Activated naive CD4-positive, alpha-beta T cell treated with anti-CD3 and anti-CD28 coated beads, Interleukin-2, amount 50 U/mL, for 72 hours (primary cell): Measurements from ENCODE around the gene C15orf40. TPM values are rescaled to one million over a fixed set of nuclear protein-coding genes. Genes with fewer than 3 reads are reported as not detected.
A peak's percentile ranks its signal among the peaks of the same experiment; 100 is the strongest.

Experiments used
- ATAC-seq, 2 donors: fragments of 150-1000 bp; cut with Tn5 transposase; 2 replicates each; pipeline ENCODE4 v1.10.0; 2021; ENCODE audit warnings: mild to moderate bottlenecking in 2 of 2, moderate library complexity in 2 of 2
- DNase-seq, 2 donors: peaks; one replicate each; pipeline ENCODE4 v3.0.0; 2021 to 2022; ENCODE audit warnings: low spot score in 2 of 2
- H3K27ac Mint-ChIP-seq, 2 donors: one replicate each; pipeline ENCODE4 v1.8.0; 2022; ENCODE audit warnings: mild to moderate bottlenecking in 2 of 2, mixed read lengths in 2 of 2
- H3K36me3 Mint-ChIP-seq, 2 donors: one replicate each; pipeline ENCODE4 v1.8.0; 2022; ENCODE audit warnings: mixed read lengths in 2 of 2
- H3K9me3 Mint-ChIP-seq, 2 donors: one replicate each; pipeline ENCODE4 v1.8.0; 2022; ENCODE audit warnings: mixed read lengths in 2 of 2
- total RNA-seq, 2 donors: library from RNA; stranded (reverse); gene quantifications; one replicate each; pipeline ENCODE4 v1.2.3, GENCODE V29; 2022

The C15orf40 gene
- total RNA-seq, 2 donors from 2014 or later: 18.1 to 26.3 TPM

- DNase-seq (no peak), ATAC-seq (no peak)
- Mint-ChIP-seq H3K9me3 (no peaks in the 10 kb centered on the region), H3K27ac (no peak overlapping the region), H3K36me3 (no peaks in the 10 kb centered on the region)
Observed at GRCh38 chr15:82970696-82971095, 40.7 kb downstream of the C15orf40 start.

- Mint-ChIP-seq H3K36me3 (no peaks in the 10 kb centered on the region), H3K27ac (no peak overlapping the region), H3K9me3 (no peaks in the 10 kb centered on the region)
- DNase-seq: no peak
- ATAC-seq: no peak
Observed at GRCh38 chr15:82970078-82970686, 41.3 kb downstream of the C15orf40 start.

GRCh38 chr15:82969353-82969752 is 42.1 kb downstream of the C15orf40 start:
- Mint-ChIP-seq H3K27ac (no peak overlapping the region), H3K9me3 (no peaks in the 10 kb centered on the region), H3K36me3 (no peaks in the 10 kb centered on the region)
- ATAC-seq (no peak), DNase-seq (no peak)

GRCh38 chr15:82968066-82968465 is 43.4 kb downstream of the C15orf40 start:
- no peak overlapping the region for H3K27ac Mint-ChIP-seq
- ATAC-seq (no peak), DNase-seq (no peak)

GRCh38 chr15:82966671-82967071 is 44.8 kb downstream of the C15orf40 start:
- Mint-ChIP-seq H3K27ac (no peak overlapping the region), H3K36me3 (no peaks in the 10 kb centered on the region), H3K9me3 (no peaks in the 10 kb centered on the region)
- ATAC-seq (peak; percentile 87 to 94), DNase-seq (no peak)

More at GRCh38 chr15:82968066-82968465, 43.4 kb downstream of the C15orf40 start:
- no peaks in the 10 kb centered on the region for H3K9me3 Mint-ChIP-seq
- H3K36me3 Mint-ChIP-seq: no peaks in the 10 kb centered on the region

GRCh38 chr15:82964890-82965289 is 46.5 kb downstream of the C15orf40 start:
- no peak for DNase-seq
- Mint-ChIP-seq H3K9me3 (no peaks in the 10 kb centered on the region), H3K36me3 (no peaks in the 10 kb centered on the region), H3K27ac (no peak overlapping the region)
- ATAC-seq: no peak

- ATAC-seq (no peak), DNase-seq (no peak)
Observed at GRCh38 chr15:82963471-82964341, 47.7 kb downstream of the C15orf40 start.

GRCh38 chr15:82960766-82961165 is 50.7 kb downstream of the C15orf40 start:
- H3K9me3 Mint-ChIP-seq: no peaks in the 10 kb centered on the region
- DNase-seq: no peak
- no peaks in the 10 kb centered on the region for H3K36me3 Mint-ChIP-seq
- ATAC-seq: no peak
- H3K27ac Mint-ChIP-seq: no peak overlapping the region

More at GRCh38 chr15:82963471-82964341, 47.7 kb downstream of the C15orf40 start:
- Mint-ChIP-seq H3K9me3 (no peaks in the 10 kb centered on the region), H3K27ac (no peak overlapping the region), H3K36me3 (no peaks in the 10 kb centered on the region)

- Mint-ChIP-seq H3K27ac (no peak overlapping the region), H3K9me3 (no peaks in the 10 kb centered on the region), H3K36me3 (no peaks in the 10 kb centered on the region)
- no peak for DNase-seq
- no peak for ATAC-seq
Observed at GRCh38 chr15:82959423-82959822, 52.0 kb downstream of the C15orf40 start.

- DNase-seq: no peak
- no peak for ATAC-seq
Observed at GRCh38 chr15:82958638-82959037, 52.8 kb downstream of the C15orf40 start.

GRCh38 chr15:82952158-82953081 is 59.0 kb downstream of the C15orf40 start, which contains the start of gene HOMER2:
Gene HOMER2 (minus strand): TSS chr15:82952720. CDS start chr15:82952535, 185 bp downstream.
- DNase-seq (peak in 1 of 2 donors; percentile 19), ATAC-seq (peak; percentile 34 to 71)
- Mint-ChIP-seq H3K36me3 (no peaks in the 10 kb centered on the region), H3K27ac (no peak within 1 kb of the TSS), H3K9me3 (no peaks in the 10 kb centered on the region)

More at GRCh38 chr15:82958638-82959037, 52.8 kb downstream of the C15orf40 start:
- Mint-ChIP-seq H3K27ac (no peak overlapping the region), H3K9me3 (no peaks in the 10 kb centered on the region), H3K36me3 (no peaks in the 10 kb centered on the region)

GRCh38 chr15:82951472-82952157 is 59.8 kb downstream of the C15orf40 start:
- H3K36me3 Mint-ChIP-seq: no peaks in the 10 kb centered on the region
- DNase-seq: no peak
- peak in 1 of 2 donors; percentile 57 for ATAC-seq
- H3K9me3 Mint-ChIP-seq: no peaks in the 10 kb centered on the region
- no peak overlapping the region for H3K27ac Mint-ChIP-seq

GRCh38 chr15:82950746-82951370 is 60.6 kb downstream of the C15orf40 start:
- no peaks in the 10 kb centered on the region for H3K9me3 Mint-ChIP-seq
- no peaks in the 10 kb centered on the region for H3K36me3 Mint-ChIP-seq
- ATAC-seq (peak in 1 of 2 donors; percentile 63), DNase-seq (no peak)
- no peak overlapping the region for H3K27ac Mint-ChIP-seq

GRCh38 chr15:82950295-82950694 is 61.1 kb downstream of the C15orf40 start:
- DNase-seq (no peak), ATAC-seq (no peak)
- no peak overlapping the region for H3K27ac Mint-ChIP-seq
- no peaks in the 10 kb centered on the region for H3K36me3 Mint-ChIP-seq
- no peaks in the 10 kb centered on the region for H3K9me3 Mint-ChIP-seq

- Mint-ChIP-seq H3K27ac (no peak overlapping the region), H3K36me3 (no peaks in the 10 kb centered on the region), H3K9me3 (no peaks in the 10 kb centered on the region)
- ATAC-seq (no peak), DNase-seq (no peak)
Observed at GRCh38 chr15:82946155-82946701, 65.2 kb downstream of the C15orf40 start.
